Parathyroid adenoma (tissue), 2 donors: ENCODE measurements around the gene BAZ1A.

Experiments used
- H2AFZ ChIP-seq: fragments of 300-600 bp; sonication (generic); one replicate; pipeline ENCODE4 v1.7.0; 2017; ENCODE audit warnings: antibody characterized with exemption, mild to moderate bottlenecking
- H3K27ac ChIP-seq: fragments of 300-600 bp; sonication (generic); one replicate; pipeline ENCODE4 v1.7.0; 2017
- H3K27me3 ChIP-seq: fragments of 300-600 bp; sonication (generic); one replicate; pipeline ENCODE4 v1.7.0; 2017; ENCODE audit warnings: low read length; ENCODE audit not compliant: control insufficient read depth, insufficient read depth
- H3K36me3 ChIP-seq: fragments of 300-600 bp; sonication (generic); one replicate; pipeline ENCODE4 v1.7.0; 2017; ENCODE audit warnings: low read length; ENCODE audit not compliant: control insufficient read depth, insufficient read depth
- H3K4me1 ChIP-seq: fragments of 300-600 bp; sonication (generic); one replicate; pipeline ENCODE4 v1.7.0; 2017; ENCODE audit warnings: control low read depth
- H3K4me2 ChIP-seq: fragments of 300-600 bp; sonication (generic); one replicate; pipeline ENCODE4 v1.7.0; 2017; ENCODE audit warnings: low read length
- H3K4me3 ChIP-seq: fragments of 300-600 bp; sonication (generic); one replicate; pipeline ENCODE4 v1.7.0; 2017; ENCODE audit warnings: low read depth, low read length
- H3K79me2 ChIP-seq: fragments of 300-600 bp; sonication (generic); one replicate; pipeline ENCODE4 v1.7.0; 2017; ENCODE audit warnings: control low read depth
- H3K9ac ChIP-seq: fragments of 300-600 bp; sonication (generic); one replicate; pipeline ENCODE4 v1.7.0; 2017; ENCODE audit warnings: mild to moderate bottlenecking
- H3K9me3 ChIP-seq: fragments of 300-600 bp; sonication (generic); one replicate; pipeline ENCODE4 v1.7.0; 2017; ENCODE audit warnings: low read length; ENCODE audit not compliant: control insufficient read depth
- TF ChIP-seq, protein P1 (sequence below): fragments of 300-600 bp; sonication (generic); IDR thresholded peaks from one replicate; pipeline ENCODE4 v1.7.0; 2017; ENCODE audit warnings: antibody characterized with exemption, mild to moderate bottlenecking
- donor health status: primary hyperparathyroidism.

Gene BAZ1A

DNA sequence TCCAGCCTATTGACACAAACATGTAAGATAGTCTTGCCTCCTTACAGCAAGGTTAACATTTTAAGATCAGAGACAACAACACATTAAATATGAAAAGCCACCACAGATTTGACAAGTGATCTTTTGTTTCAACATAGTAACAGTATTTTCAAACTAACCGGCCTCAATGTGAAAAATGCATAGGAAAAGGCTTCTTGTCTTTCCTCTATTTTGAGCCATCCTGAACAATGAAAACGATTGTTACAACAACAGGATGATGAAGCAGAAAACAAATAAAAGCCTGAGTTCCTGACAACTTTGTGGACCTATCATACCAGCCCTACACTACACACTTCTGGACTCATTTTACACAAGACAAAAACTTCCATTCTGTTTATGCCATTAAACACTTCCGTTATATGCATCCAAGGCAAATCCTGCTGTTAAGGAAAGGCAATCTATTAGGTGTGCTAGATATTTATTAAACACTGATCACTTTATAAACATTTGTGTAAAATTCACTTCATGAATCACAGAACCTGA, 37.3 kb downstream of the BAZ1A start:
- Histone ChIP-seq H3K79me2 (no peaks in the 10 kb centered on the region), H3K4me1 (no peaks in the 10 kb centered on the region), H3K9me3 (no peaks in the 10 kb centered on the region), H3K27ac (no peak overlapping the region), H3K4me3 (no peak overlapping the region), H3K4me2 (no peak overlapping the region), H2AFZ (no peak overlapping the region), H3K9ac (no peak overlapping the region), H3K36me3 (no peaks in the 10 kb centered on the region), H3K27me3 (no peaks in the 10 kb centered on the region)
- TF ChIP-seq, protein P1, sequence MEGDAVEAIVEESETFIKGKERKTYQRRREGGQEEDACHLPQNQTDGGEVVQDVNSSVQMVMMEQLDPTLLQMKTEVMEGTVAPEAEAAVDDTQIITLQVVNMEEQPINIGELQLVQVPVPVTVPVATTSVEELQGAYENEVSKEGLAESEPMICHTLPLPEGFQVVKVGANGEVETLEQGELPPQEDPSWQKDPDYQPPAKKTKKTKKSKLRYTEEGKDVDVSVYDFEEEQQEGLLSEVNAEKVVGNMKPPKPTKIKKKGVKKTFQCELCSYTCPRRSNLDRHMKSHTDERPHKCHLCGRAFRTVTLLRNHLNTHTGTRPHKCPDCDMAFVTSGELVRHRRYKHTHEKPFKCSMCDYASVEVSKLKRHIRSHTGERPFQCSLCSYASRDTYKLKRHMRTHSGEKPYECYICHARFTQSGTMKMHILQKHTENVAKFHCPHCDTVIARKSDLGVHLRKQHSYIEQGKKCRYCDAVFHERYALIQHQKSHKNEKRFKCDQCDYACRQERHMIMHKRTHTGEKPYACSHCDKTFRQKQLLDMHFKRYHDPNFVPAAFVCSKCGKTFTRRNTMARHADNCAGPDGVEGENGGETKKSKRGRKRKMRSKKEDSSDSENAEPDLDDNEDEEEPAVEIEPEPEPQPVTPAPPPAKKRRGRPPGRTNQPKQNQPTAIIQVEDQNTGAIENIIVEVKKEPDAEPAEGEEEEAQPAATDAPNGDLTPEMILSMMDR = no peak

DNA sequence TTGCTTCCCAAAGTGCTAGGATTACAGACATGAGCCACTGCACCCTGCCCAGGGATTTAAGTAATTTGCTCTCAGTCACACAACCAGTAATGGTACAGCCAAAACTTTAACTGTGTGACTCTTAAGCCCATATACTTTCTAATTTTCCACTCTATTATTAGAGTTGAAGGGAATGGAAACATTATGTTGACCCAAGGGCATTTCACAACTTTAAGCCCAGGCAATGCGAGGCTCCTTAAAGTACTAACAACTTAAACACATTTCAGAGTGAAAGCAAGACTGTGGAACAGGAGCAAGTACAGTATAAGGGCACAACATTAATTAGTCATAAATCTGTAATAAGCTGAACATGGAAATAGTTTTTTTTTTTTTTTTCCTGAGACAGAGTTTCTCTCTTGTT, 39.8 kb downstream of the BAZ1A start:
- no peak overlapping the region for H3K27ac ChIP-seq
- no peaks in the 10 kb centered on the region for H3K27me3 ChIP-seq
- H3K4me1 ChIP-seq = no peaks in the 10 kb centered on the region
- H3K79me2 ChIP-seq = peaks cover 2% of the 10 kb centered on the region
- H2AFZ ChIP-seq = no peak overlapping the region
- no peak overlapping the region for H3K9ac ChIP-seq
- TF ChIP-seq, protein P1 = no peak
- H3K9me3 ChIP-seq = no peaks in the 10 kb centered on the region
- no peak overlapping the region for H3K4me3 ChIP-seq
- H3K36me3 ChIP-seq = no peaks in the 10 kb centered on the region
- H3K4me2 ChIP-seq = no peak overlapping the region

DNA sequence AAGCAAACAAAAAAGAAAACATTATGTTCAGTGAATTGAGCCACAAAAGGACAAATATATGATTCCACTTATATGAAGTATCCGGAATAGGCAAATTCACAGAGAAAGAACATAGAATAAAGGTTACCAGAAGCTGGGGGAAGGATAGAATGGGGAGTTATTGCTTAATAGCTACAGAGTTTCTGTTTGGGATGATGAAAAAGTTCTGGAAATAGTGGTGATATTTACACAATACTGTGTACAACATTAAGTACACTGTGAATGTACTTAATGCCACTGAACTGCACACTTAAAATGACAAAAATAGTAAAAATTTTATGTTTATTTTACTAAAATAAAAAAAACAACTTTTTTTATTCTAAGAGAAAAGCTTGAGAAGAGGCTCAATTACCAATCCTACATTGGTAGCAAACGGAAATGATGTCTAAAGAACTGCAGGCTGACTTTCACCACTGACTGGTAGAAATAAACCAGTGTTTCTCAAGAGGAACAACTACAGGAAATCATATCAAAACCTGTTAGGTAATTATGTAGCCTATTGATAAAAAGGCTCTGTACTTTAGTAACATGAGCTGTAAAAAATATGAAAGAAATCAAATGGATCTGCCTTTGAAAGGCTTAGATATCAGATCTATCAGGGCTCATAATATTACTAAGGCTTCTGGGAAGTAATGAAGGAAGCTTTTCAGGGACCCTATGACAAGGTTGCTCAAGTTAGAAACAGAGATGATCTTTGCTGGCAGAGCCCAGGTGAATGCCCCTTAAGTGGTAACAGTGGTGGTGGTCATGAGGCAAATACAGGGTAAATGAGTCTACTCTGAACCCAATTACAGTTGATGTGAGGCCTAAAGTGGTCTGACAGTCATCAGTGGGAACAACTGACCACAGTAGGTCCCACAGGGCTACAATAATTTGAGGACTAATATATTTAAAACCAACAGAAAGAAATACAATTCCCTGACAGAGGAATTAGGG, 41.3 kb downstream of the BAZ1A start:
- Histone ChIP-seq H2AFZ (no peak overlapping the region), H3K4me1 (no peaks in the 10 kb centered on the region), H3K79me2 (peaks cover 2% of the 10 kb centered on the region), H3K9ac (no peak overlapping the region), H3K36me3 (no peaks in the 10 kb centered on the region), H3K9me3 (no peaks in the 10 kb centered on the region), H3K27ac (no peak overlapping the region), H3K4me2 (no peak overlapping the region), H3K27me3 (no peaks in the 10 kb centered on the region), H3K4me3 (no peak overlapping the region)
- TF ChIP-seq, protein P1 = no peak

DNA sequence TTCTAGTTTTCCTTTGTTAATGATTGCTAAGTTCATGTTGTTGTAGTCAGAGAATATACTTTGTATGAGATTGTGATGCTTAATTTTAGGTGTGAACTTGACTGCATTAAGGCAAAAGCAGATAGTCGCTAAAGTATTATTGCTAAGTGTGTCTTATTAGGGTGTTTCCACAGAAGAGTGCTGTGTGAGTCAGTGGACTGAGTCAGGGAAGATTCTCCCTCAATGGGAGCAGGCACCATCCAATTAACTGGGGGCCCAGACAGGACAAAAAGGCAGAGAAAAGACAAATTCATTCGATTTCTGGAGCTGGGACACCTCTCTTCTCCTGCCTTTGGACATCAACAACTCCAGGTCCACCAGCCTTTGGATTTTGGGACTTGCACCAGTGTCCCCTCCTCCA, 48.5 kb downstream of the BAZ1A start:
- H3K4me1 ChIP-seq = no peaks in the 10 kb centered on the region
- no peak overlapping the region for H3K4me3 ChIP-seq
- H3K4me2 ChIP-seq = no peak overlapping the region
- no peak overlapping the region for H3K9ac ChIP-seq
- H3K27ac ChIP-seq = no peak overlapping the region
- H3K36me3 ChIP-seq = no peaks in the 10 kb centered on the region
- TF ChIP-seq, protein P1 = no peak
- peaks cover 2% of the 10 kb centered on the region for H3K79me2 ChIP-seq
- no peak overlapping the region for H2AFZ ChIP-seq
- H3K9me3 ChIP-seq = no peaks in the 10 kb centered on the region
- no peaks in the 10 kb centered on the region for H3K27me3 ChIP-seq
